GM19240 (cell line): ENCODE data around the gene CRK.

Experiments used
- DNase-seq: peaks from one replicate; pipeline ENCODE4 v3.0.0; 2011; ENCODE audit warnings: low spot score; ENCODE audit not compliant: insufficient read length

CRK gene

GRCh38 chr17:1486802-1487695, 31.0 kb upstream of the CRK start:
- DNase-seq = peak; percentile 64

GRCh38 chr17:1485423-1486376, 29.7 kb upstream of the CRK start:
- no peak for DNase-seq

GRCh38 chr17:1484676-1485422, 28.8 kb upstream of the CRK start:
- peak; percentile 70 for DNase-seq

- DNase-seq = no peak
Measured at GRCh38 chr17:1484060-1484535, 28.1 kb upstream of the CRK start.

- DNase-seq = no peak
Measured at GRCh38 chr17:1482680-1483079, 26.6 kb upstream of the CRK start.

- DNase-seq = no peak
Measured at GRCh38 chr17:1481736-1482135, 25.7 kb upstream of the CRK start.

GRCh38 chr17:1480747-1481465, 24.9 kb upstream of the CRK start:
- no peak for DNase-seq

- no peak for DNase-seq
Measured at GRCh38 chr17:1478418-1478817, 22.4 kb upstream of the CRK start.

GRCh38 chr17:1475321-1475854, 19.4 kb upstream of the CRK start:
- no peak for DNase-seq

GRCh38 chr17:1474402-1475189, 18.6 kb upstream of the CRK start:
- peak; percentile 89 for DNase-seq

- DNase-seq = no peak
Measured at GRCh38 chr17:1473841-1474240, 17.8 kb upstream of the CRK start.

- no peak for DNase-seq
Measured at GRCh38 chr17:1473170-1473569, 17.1 kb upstream of the CRK start.

- DNase-seq = no peak
Measured at GRCh38 chr17:1471911-1472821, 16.1 kb upstream of the CRK start.

- DNase-seq = no peak
Measured at GRCh38 chr17:1471490-1471889, 15.5 kb upstream of the CRK start.

GRCh38 chr17:1470755-1471462, 14.9 kb upstream of the CRK start:
- DNase-seq = no peak

- DNase-seq = no peak
Measured at GRCh38 chr17:1470071-1470754, 14.2 kb upstream of the CRK start.

GRCh38 chr17:1469231-1469852, 13.3 kb upstream of the CRK start:
- DNase-seq = no peak
